ENCODE results near the gene CCAR1.
"Not testable (repeated sequence)": the region's sequence is repeated elsewhere in the genome, so short reads cannot be mapped to it uniquely, and the experiment has no call there.

Gene CCAR1

DNA sequence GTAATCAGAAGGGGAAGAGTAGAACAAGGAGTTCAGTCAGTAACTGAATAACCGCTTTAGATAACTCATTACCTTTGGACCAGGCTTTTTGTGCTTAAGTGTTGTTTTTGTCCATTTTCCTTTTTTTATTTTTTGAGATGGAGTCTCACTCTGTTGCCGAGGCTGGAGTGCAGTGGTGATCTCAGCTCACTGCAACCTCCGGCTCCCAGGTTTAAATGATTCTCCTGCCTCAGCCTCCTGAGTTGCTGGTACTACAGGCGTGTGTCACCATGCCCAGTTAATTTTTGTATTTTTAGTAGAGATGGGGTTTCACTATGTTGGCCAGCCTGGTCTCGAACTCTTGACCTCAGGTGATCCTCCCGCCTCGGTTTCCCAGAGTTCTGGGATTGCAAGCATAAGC lies 14.7 kb downstream of the CCAR1 start:
- not testable (repeated sequence) for H3K27me3 Mint-ChIP-seq (ENCODE audit: low read depth); H3K4me3 Mint-ChIP-seq; H3K9me3 Mint-ChIP-seq; H3K27ac Mint-ChIP-seq
- Mint-ChIP-seq H3K4me1 (ENCODE audit: low read depth) (peaks cover 11% of the 10 kb centered on the region), H3K36me3 (ENCODE audit: low read depth) (peaks cover 31% of the 10 kb centered on the region)

DNA sequence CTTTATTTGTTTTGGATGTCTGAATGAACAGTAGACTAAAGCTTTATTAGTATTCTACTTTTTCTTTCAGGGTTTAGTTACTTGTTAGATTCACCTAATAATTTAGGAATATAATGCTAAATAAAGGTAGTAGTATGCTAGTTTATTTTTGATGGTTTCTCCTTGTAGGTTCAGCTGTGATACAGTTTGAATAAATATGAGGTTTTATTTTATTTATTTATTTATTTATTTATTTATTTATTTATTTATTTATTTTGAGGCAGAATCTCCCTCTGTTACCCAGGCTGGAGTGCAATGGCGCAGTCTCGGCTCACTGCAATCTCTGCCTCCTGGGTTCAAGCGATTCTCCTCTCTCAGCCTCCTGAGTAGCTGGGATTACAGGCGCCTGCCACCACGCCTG lies 19.6 kb downstream of the CCAR1 start:
- H3K27me3 Mint-ChIP-seq (ENCODE audit: low read depth); H3K4me3 Mint-ChIP-seq; H3K9me3 Mint-ChIP-seq; H3K27ac Mint-ChIP-seq: not testable (repeated sequence)
- peaks cover 32% of the 10 kb centered on the region for H3K36me3 Mint-ChIP-seq (ENCODE audit: low read depth)
- peaks cover 11% of the 10 kb centered on the region for H3K4me1 Mint-ChIP-seq (ENCODE audit: low read depth)

- H3K4me1 Mint-ChIP-seq (ENCODE audit: low read depth), result peaks cover 6% of the 10 kb centered on the region
- no peak overlapping the region for H3K4me3 Mint-ChIP-seq
- H3K27ac Mint-ChIP-seq, result no peak overlapping the region
- no peaks in the 10 kb centered on the region for H3K9me3 Mint-ChIP-seq
- H3K27me3 Mint-ChIP-seq (ENCODE audit: low read depth), result no peaks in the 10 kb centered on the region
- peaks cover 23% of the 10 kb centered on the region for H3K36me3 Mint-ChIP-seq (ENCODE audit: low read depth)
These were observed 21.4 kb downstream of the CCAR1 start for GRCh38 chr10:68742397-68742796.

DNA sequence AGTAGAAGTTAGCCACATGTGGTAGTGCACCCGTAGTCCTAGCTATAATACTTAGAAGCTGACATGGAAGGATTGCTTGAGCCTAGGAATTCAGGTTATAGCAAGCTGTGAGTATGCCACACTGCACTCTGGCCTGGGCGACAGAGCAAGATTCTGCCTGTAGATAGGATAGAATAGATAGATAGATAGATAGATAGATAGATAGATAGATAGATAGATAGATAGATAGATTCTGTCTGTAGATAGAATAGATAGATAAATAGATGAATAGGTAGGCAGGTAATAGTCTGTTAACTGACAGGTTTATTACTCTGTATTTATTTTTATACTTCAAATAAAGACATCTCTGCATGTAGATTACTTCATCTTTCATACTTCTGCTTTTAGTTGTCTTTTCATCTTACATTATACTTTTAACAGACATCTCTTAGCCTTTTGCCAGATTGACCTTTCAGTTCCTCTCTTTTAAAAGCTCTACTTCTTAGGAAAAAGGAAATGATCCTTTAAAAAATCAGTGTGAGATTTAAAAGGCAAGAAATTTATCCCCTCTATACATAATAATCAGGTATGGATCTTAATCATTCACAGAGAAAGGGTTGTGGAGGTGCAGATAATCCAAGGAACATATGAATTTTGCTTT lies 31.8 kb downstream of the CCAR1 start:
- no peak overlapping the region for H3K27ac Mint-ChIP-seq
- H3K9me3 Mint-ChIP-seq, result no peaks in the 10 kb centered on the region
- no peaks in the 10 kb centered on the region for H3K27me3 Mint-ChIP-seq (ENCODE audit: low read depth)
- H3K36me3 Mint-ChIP-seq (ENCODE audit: low read depth), result peaks cover 43% of the 10 kb centered on the region
- no peaks in the 10 kb centered on the region for H3K4me1 Mint-ChIP-seq (ENCODE audit: low read depth)
- no peak overlapping the region for H3K4me3 Mint-ChIP-seq

GRCh38 chr10:68756246-68756645 lies 35.2 kb downstream of the CCAR1 start:
- Mint-ChIP-seq H3K27me3 (ENCODE audit: low read depth) (no peaks in the 10 kb centered on the region), H3K36me3 (ENCODE audit: low read depth) (peaks cover 38% of the 10 kb centered on the region), H3K9me3 (no peaks in the 10 kb centered on the region), H3K4me1 (ENCODE audit: low read depth) (peaks cover 2% of the 10 kb centered on the region), H3K27ac (no peak overlapping the region), H3K4me3 (no peak overlapping the region)

GRCh38 chr10:68756766-68757165 lies 35.7 kb downstream of the CCAR1 start:
- Mint-ChIP-seq H3K27me3 (ENCODE audit: low read depth) (no peaks in the 10 kb centered on the region), H3K4me1 (ENCODE audit: low read depth) (peaks cover 2% of the 10 kb centered on the region), H3K27ac (no peak overlapping the region), H3K36me3 (ENCODE audit: low read depth) (peaks cover 37% of the 10 kb centered on the region), H3K4me3 (no peak overlapping the region), H3K9me3 (no peaks in the 10 kb centered on the region)

GRCh38 chr10:68759223-68759863 lies 38.3 kb downstream of the CCAR1 start:
- Mint-ChIP-seq H3K4me3 (no peak overlapping the region), H3K4me1 (ENCODE audit: low read depth) (peaks cover 2% of the 10 kb centered on the region)

DNA sequence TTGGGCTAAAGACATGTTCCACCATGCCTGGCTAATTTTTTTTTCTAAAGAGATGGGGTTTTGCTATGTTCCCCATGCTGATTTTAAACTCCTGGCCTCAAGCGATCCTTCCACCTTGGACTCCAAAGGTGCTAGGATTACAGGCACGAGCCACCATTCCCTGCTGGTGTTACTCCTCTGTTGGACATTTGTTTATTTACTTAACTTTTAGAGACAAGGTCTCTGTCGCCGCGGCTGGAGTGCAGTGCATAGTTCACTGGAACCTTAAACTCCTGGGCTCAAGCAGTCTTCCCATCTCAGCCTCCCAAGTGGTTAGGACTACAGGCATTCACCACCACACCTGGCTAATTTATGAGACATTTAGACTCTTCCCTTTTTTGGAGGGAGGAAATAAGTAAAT lies 38.9 kb downstream of the CCAR1 start:
- Mint-ChIP-seq H3K27me3 (ENCODE audit: low read depth) (no peaks in the 10 kb centered on the region), H3K4me1 (ENCODE audit: low read depth) (peaks cover 2% of the 10 kb centered on the region), H3K36me3 (ENCODE audit: low read depth) (peaks cover 34% of the 10 kb centered on the region), H3K27ac (no peak overlapping the region), H3K4me3 (no peak overlapping the region), H3K9me3 (no peaks in the 10 kb centered on the region)

More at GRCh38 chr10:68759223-68759863, 38.3 kb downstream of the CCAR1 start:
- Mint-ChIP-seq H3K27ac (no peak overlapping the region), H3K36me3 (ENCODE audit: low read depth) (peaks cover 30% of the 10 kb centered on the region), H3K9me3 (no peaks in the 10 kb centered on the region), H3K27me3 (ENCODE audit: low read depth) (no peaks in the 10 kb centered on the region)

GRCh38 chr10:68767407-68767806 lies 46.4 kb downstream of the CCAR1 start:
- H3K27me3 Mint-ChIP-seq (ENCODE audit: low read depth); H3K4me3 Mint-ChIP-seq; H3K4me1 Mint-ChIP-seq (ENCODE audit: low read depth); H3K9me3 Mint-ChIP-seq; H3K27ac Mint-ChIP-seq: not testable (repeated sequence)
- H3K36me3 Mint-ChIP-seq (ENCODE audit: low read depth), result peaks cover 35% of the 10 kb centered on the region

- Mint-ChIP-seq H3K27ac (no peak overlapping the region), H3K4me1 (ENCODE audit: low read depth) (no peaks in the 10 kb centered on the region), H3K4me3 (no peak overlapping the region), H3K36me3 (ENCODE audit: low read depth) (peaks cover 21% of the 10 kb centered on the region), H3K9me3 (no peaks in the 10 kb centered on the region), H3K27me3 (ENCODE audit: low read depth) (no peaks in the 10 kb centered on the region)
These were observed 60.9 kb downstream of the CCAR1 start for GRCh38 chr10:68781613-68782574.

DNA sequence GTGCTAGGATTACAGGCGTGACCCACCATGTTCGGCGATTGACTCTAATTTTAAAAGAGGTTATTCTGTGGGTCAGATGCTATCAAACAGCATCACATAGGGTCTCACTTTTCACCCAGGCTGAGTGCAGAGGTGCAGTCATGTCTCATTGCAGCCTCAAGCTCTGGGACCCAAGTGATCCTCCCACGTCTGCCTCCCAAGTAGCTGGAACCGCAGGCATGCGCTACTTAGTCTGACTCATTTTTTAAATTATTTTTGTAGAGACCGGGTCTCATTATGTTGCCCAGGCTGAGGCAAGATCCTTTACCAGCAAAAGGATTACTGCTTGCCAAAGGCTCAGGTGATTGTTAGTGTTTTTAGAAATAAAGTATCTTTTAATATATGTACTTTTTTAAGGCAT lies 63.4 kb downstream of the CCAR1 start:
- no peaks in the 10 kb centered on the region for H3K4me1 Mint-ChIP-seq (ENCODE audit: low read depth)
- H3K27me3 Mint-ChIP-seq (ENCODE audit: low read depth), result no peaks in the 10 kb centered on the region
- H3K36me3 Mint-ChIP-seq (ENCODE audit: low read depth), result peaks cover 28% of the 10 kb centered on the region
- no peaks in the 10 kb centered on the region for H3K9me3 Mint-ChIP-seq
- H3K27ac Mint-ChIP-seq, result no peak overlapping the region
- no peak overlapping the region for H3K4me3 Mint-ChIP-seq

DNA sequence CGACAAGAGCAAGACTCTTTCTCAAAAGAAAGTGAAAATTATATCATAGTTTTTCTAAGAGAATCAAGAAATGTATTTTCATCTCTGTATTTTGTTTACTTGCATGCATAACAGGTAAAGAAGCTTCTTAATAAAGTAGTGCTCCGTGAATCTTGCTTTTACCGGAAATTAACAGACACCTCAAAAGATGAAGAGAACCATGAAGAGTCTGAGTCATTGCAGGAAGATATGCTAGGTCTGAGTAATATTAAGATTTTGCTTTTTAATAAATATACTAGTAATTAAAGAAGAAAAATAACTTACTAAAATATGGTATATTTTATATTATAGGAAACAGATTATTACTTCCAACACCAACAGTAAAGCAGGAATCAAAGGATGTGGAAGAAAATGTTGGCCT lies 66.8 kb downstream of the CCAR1 start:
- Mint-ChIP-seq H3K36me3 (ENCODE audit: low read depth) (peaks cover 24% of the 10 kb centered on the region), H3K27ac (no peak overlapping the region), H3K27me3 (ENCODE audit: low read depth) (no peaks in the 10 kb centered on the region), H3K9me3 (no peaks in the 10 kb centered on the region), H3K4me3 (no peak overlapping the region), H3K4me1 (ENCODE audit: low read depth) (no peaks in the 10 kb centered on the region)

DNA sequence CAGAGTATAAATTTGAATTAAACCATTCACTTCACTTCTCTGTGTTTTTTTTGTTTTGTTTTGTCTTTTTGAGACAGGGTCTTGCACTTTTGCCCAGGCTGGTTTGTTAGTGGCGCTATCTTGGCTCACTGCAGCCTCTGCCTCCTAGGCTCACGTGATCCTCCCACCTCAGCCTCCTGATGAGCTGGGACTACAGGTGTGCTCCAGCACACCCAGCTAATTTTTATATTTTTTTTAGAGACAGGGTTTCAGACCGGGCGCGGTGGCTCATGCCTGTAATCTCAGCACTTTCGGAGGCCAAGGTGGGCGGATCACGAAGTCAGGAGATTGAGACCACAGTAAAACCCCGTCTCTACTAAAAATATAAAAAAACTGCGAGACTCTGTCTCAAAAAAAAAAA lies 69.4 kb downstream of the CCAR1 start:
- Mint-ChIP-seq H3K4me3 (no peak overlapping the region), H3K27me3 (ENCODE audit: low read depth) (no peaks in the 10 kb centered on the region), H3K4me1 (ENCODE audit: low read depth) (no peaks in the 10 kb centered on the region), H3K36me3 (ENCODE audit: low read depth) (peaks cover 27% of the 10 kb centered on the region), H3K27ac (no peak overlapping the region), H3K9me3 (no peaks in the 10 kb centered on the region)

DNA sequence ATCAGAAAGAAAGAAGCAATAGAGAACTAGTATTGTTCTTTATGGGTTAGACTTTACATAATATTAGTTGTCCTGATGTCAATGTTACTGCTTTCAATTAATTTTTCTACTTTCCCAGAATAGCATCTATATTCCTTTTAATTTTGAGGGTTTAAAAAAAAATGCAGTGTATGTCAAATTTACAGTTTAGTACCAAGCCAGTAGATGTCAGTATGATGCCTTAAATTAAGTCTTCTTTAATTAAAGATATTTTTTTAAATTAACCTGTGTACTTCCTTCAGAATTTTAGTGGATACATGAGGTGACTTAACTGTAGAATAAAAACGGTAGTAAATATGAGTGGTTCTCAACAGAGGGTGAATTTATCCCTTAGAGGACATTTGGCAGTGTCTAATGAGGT lies 71.1 kb downstream of the CCAR1 start:
- no peaks in the 10 kb centered on the region for H3K27me3 Mint-ChIP-seq (ENCODE audit: low read depth)
- no peaks in the 10 kb centered on the region for H3K9me3 Mint-ChIP-seq
- H3K27ac Mint-ChIP-seq, result no peak overlapping the region
- H3K4me3 Mint-ChIP-seq, result no peak overlapping the region
- no peaks in the 10 kb centered on the region for H3K4me1 Mint-ChIP-seq (ENCODE audit: low read depth)
- H3K36me3 Mint-ChIP-seq (ENCODE audit: low read depth), result peaks cover 20% of the 10 kb centered on the region

Measured in T-helper 1 cell treated with Interleukin-12 subunit alpha and Interleukin-12 subunit beta and Interleukin-4 antibody, amounts not matched to agents 30 μg/mL and 1 μg/mL, for 36 hours (primary cell).